Omental fat pad (tissue), 4 donors: Measurements from ENCODE around the gene MMP2. TPM values are rescaled to one million over a fixed set of nuclear protein-coding genes. Genes with fewer than 3 reads are reported as not detected.

Source experiments
- ATAC-seq: fragments of 150-250 bp; one replicate; pipeline ENCODE4 v1.9.1; 2016; ENCODE audit warnings: mild to moderate bottlenecking, moderate library complexity; ENCODE audit not compliant: low FRiP score
- DNase-seq: peaks from one replicate; pipeline ENCODE4 v3.0.0-alpha.2; 2019; ENCODE audit warnings: low spot score
- total RNA-seq, 4 donors: library from RNA; depleted of rRNA; stranded (reverse); fragments of >200 nt; gene quantifications; one replicate each; pipeline ENCODE4 v1.1.0, GENCODE V29; 2016
- TF ChIP-seq, protein P1 (sequence below), 3 donors: fragments of 450-650 bp; IDR thresholded peaks; one replicate each; pipeline ENCODE4 v1.5.1; 2016 to 2017; ENCODE audit warnings: antibody characterized with exemption in 3 of 3, mild to moderate bottlenecking in 3 of 3, moderate library complexity in 2 of 3

Gene MMP2
- total RNA-seq, 4 donors from 2014 or later: 217 to 549 (median 381) TPM

DNA sequence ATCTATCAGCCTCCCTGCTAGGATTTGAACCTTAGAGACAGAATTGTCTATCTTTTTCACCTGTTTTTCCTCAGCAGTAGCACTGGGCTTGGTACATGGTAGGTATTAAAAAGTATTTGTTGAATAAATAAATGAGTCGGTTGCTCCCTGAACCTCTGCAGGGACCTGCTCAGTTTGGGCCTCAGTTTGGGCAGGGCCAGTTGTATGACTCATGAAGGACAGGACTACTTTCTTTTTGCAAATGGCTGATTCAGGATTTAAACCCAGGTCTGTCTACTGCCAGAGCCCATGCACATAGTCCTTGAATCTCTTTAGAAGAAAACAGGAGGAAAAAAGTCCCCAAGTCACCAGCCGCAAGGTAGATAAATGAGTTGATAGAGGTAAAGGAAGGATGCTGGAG lies 3.1 kb downstream of the MMP2 start:
- ATAC-seq (no peak), DNase-seq (no peak)
- TF ChIP-seq, protein P1, sequence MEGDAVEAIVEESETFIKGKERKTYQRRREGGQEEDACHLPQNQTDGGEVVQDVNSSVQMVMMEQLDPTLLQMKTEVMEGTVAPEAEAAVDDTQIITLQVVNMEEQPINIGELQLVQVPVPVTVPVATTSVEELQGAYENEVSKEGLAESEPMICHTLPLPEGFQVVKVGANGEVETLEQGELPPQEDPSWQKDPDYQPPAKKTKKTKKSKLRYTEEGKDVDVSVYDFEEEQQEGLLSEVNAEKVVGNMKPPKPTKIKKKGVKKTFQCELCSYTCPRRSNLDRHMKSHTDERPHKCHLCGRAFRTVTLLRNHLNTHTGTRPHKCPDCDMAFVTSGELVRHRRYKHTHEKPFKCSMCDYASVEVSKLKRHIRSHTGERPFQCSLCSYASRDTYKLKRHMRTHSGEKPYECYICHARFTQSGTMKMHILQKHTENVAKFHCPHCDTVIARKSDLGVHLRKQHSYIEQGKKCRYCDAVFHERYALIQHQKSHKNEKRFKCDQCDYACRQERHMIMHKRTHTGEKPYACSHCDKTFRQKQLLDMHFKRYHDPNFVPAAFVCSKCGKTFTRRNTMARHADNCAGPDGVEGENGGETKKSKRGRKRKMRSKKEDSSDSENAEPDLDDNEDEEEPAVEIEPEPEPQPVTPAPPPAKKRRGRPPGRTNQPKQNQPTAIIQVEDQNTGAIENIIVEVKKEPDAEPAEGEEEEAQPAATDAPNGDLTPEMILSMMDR (IDR thresholded peaks at IDR 0.05): no peak

DNA sequence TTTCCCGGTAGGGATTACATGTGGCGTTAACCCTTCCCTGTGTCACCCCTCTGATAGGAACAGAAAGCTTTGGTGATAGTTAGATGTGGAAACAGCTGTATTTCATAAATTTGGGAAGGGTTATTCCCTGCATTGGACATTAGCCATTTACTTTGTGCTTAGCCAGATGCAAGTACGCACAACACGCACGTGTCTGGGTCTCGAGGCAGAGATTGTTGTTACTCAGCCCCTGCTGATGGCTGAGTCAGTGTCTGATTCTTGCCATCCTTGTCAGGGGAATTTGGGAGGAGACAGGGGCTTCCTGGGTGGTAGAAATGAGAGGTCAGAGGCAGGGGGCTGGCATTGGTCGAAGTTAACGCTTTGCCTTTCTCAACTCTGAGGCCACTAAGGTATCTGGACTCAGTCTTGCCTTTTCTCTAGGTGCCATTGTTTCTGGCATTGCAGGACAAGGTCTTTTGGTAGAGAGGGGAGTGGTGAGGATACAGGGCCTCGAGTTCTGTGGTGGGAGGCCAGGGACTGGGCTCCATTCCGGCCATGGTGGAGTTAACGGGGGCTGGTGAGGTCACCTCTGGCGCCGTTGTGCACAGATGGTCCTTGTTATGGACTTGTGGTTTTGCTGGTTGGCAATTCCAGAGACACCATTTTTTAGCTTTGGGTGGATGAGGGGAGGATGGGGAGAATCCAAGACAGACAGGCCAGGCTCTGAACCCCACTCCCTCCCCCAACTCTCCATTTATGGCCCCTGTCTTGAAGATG lies 8.2 kb downstream of the MMP2 start:
- ATAC-seq (no peak), DNase-seq (no peak)
- TF ChIP-seq, protein P1 (IDR thresholded peaks at IDR 0.05): no peak

DNA sequence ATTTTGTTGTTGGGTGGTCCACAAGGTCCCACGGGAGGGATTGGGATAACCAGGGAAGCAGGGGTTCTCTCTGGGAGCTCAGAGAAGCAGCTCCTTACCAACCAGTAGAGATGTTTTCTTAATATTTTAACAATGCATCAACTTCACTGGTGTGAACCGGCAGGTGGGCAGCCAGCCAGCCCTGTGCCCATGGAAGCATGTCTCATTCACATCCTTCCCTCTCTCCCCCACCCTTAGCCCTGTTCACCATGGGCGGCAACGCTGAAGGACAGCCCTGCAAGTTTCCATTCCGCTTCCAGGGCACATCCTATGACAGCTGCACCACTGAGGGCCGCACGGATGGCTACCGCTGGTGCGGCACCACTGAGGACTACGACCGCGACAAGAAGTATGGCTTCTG lies 9.3 kb downstream of the MMP2 start:
- DNase-seq: no peak
- no peak for ATAC-seq
- TF ChIP-seq, protein P1 (IDR thresholded peaks at IDR 0.05): no peak

DNA sequence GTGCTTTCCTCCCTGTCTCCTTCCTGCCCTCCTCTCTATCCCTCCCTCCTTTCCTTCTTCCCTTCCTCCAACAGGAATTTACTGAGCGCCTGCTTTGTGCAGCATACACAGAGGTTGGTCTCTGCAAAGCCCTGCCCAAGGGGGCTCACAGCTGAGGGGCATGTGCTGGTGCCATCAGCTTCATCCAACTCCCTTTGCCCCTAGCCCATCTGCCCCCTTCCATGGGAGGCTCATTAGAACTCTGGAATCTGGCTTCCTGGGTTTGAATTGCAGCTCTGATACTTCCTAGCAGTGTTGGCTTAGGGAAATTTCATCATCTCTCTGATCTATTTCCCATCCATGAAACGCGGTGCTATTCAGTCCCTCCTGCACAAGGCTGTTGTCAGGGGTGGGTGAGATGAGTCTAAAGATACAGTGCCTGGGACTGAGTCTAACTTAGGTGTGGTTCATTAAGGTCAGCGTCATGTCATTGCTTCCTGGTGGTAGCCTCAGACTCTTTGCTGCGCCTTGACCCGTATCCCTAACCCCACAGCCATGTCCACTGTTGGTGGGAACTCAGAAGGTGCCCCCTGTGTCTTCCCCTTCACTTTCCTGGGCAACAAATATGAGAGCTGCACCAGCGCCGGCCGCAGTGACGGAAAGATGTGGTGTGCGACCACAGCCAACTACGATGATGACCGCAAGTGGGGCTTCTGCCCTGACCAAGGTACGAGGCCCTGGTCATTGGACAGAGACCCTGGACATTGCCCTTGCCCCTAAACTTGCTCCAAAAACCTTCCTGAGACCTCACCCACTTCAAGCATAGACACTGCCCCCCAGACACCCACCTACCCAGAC lies 10.3 kb downstream of the MMP2 start:
- DNase-seq (no peak), ATAC-seq (no peak)
- TF ChIP-seq, protein P1 (IDR thresholded peaks at IDR 0.05): no peak

DNA sequence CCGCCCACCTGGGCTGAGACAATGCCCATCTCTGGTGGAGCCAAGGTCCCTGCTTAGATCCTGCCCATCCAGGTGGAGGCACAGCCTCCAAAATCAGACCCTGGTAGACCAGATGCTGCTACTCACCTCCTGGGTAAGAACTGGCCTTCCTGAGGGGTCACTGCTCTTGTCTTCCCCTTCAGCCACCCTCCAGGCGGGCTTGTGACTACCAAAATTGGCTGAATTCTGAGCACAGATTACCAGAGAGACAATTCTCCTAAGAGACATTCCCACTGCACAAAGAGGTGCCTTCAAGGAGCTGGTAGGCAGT lies 10.9 kb downstream of the MMP2 start:
- ATAC-seq (no peak), DNase-seq (no peak)
- TF ChIP-seq, protein P1 (IDR thresholded peaks at IDR 0.05): no peak

DNA sequence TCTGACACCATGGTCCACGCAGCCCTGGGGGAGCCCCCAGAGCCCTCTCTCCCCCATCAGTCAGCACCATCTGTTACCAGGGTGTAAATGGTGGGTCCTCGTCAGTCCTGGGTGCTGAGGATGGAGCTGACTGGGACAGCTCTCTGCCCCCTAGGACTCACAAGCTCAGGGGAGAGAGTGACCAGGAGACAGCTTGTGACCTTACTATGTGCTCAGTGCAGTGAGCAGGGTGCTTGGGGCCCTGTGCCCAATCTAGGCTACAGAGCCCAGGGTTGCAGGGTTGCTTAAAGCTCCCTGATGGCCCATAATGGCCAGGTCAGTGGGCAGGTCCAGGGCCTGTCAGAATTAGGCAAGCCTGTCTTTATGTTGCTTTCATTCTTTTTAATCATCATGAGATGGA lies 11.3 kb downstream of the MMP2 start:
- DNase-seq: no peak
- ATAC-seq: no peak
- TF ChIP-seq, protein P1 (IDR thresholded peaks at IDR 0.05): no peak

DNA sequence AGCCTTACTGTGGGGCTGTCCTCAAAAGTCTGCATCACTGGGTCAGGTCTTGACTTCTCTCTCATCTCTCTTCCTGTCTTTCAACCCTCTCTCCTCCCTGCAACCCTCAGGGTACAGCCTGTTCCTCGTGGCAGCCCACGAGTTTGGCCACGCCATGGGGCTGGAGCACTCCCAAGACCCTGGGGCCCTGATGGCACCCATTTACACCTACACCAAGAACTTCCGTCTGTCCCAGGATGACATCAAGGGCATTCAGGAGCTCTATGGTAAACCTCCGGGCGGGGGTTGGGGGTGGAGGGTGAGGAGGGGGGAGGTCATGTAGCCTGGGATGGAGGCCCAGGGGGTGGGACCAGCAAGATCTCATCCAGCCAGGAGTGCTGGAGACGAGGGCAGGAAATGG lies 12.7 kb downstream of the MMP2 start:
- DNase-seq: no peak
- TF ChIP-seq, protein P1 (IDR thresholded peaks at IDR 0.05): no peak
- ATAC-seq: no peak
